Activated CD4-positive, alpha-beta T cell treated with anti-CD3 and anti-CD28 coated beads, Interleukin-2, amount 50 U/mL, for 16 hours (primary cell): ENCODE measurements around the gene PWWP2B.
"Not testable (repeated sequence)": the region's sequence is repeated elsewhere in the genome, so short reads cannot be mapped to it uniquely, and the experiment has no call there.

Experiments used
- DNase-seq: peaks from one replicate; pipeline ENCODE4 v3.0.0-alpha.2; 2020

The PWWP2B gene

DNA sequence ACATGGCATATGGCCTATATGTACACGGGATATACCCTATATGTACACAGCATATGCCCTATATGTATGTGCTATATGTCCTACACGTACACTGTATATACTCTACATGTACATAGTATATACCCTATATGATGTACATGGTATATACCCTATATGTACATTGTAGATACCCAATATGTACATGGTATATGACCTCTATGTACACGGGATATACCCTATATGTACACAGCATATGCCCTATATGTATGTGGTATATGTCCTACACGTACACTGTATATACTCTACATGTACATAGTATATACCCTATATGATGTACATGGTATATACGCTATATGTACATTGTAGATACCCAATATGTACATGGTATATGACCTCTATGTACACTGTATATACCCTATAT, 38.3 kb downstream of the PWWP2B start:
- not testable (repeated sequence) for DNase-seq

DNA sequence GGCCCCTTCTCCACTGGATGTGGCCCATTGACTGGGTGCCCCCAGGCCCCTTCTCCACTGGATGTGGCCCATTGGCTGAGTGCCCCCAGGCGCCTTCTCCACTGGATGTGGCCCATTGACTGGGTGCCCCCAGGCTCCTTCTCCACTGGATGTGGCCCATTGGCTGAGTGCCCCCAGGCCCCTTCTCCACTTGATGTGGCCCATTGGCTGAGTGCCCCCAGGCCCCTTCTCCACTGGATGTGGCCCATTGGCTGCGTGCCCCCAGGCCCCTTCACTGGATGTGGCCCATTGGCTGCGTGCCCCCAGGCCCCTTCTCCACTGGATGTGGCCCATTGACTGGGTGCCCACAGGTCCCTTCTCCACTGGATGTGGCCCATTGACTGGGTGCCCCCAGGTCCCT, 39.1 kb downstream of the PWWP2B start:
- DNase-seq: not testable (repeated sequence)

DNA sequence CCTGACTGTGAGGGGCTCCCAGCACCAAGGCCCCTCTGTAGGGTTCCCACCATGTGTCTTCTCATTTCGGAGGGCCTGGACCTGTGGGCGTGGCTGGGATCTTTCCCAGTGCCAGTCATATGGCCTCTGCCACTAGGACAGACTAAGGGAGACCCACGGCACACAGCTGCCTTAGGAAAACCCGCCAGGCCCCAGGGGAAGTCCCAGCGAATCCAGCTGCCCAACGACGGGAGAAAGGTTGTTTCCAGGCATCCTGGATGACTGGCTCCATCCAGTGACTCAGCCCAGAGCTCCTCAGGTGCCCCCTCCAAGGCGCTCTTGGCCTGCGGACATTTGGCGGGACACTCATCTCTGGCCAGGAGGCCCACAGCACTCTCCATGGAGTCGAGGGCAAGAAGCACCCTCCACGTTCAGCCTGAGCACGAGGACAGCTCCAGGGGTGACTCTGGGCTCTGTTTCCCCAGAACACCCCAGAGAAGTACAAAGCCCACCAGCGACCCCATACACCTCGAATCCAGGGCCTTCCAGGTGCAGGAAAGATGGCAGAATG, 39.9 kb downstream of the PWWP2B start:
- no peak for DNase-seq

DNA sequence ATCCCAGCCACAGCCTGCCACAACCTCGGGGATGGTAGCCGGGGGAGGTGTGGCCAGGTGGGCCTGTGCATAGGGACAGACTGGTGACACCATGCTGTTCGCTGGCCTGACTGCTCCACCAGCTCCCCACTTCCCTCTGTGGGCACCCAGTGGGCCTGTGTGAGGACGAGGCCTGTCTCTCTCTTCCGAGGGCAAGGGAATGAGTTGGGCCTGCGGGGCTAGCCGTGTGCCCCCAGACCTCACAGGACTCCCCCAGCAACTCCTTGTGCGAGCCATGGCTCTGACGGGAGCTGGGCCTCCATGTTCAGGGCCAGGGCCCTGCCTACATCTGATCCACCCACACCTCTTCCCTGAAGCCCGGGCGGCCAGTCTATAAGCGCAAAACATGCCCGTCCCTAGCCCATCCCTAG, 40.5 kb downstream of the PWWP2B start:
- DNase-seq: no peak

DNA sequence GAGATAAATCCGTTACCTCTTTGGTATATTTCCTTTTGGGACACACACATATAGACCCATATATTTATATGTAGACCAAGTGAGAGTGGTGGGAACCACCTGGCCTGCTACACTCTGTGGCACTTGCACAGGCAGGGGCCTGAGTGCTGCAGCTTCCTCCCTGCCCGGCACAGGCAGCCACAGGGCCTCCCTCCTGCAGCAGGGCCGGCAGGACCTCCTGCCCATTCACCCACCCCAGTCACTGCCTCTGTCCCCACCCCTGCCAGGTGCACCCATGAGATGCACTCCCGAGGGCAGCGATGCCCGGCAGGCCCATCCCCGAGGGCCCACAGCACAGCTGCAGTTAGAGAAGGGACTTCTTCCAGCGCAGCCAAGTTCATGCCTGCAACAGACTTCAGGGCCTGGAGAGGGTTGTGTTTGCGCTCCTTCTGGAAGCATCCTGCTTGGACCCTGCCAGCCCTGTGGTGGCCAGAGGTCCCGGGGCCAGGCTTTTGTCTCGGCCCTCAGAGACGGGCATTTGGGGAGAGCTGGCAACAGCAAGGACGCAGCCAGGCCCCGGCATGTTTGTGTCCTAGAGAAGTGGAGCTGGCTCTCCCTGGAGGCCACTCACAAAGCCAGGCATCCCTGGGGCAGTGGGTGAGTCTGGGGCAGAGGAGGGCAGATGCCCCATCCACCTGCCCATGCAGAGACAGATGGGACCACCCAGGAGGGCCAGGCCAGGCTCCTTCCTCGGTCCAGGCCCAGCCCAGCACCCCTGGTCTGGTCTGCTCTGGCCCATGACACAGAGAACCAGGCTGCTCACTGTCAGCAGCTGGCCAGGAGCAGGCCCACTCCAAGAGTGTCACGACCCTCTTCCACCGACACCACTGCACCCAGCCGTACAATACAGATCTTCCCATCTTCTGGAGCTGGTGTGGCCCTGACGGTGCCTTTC, 41.4 kb downstream of the PWWP2B start:
- DNase-seq: no peak

DNA sequence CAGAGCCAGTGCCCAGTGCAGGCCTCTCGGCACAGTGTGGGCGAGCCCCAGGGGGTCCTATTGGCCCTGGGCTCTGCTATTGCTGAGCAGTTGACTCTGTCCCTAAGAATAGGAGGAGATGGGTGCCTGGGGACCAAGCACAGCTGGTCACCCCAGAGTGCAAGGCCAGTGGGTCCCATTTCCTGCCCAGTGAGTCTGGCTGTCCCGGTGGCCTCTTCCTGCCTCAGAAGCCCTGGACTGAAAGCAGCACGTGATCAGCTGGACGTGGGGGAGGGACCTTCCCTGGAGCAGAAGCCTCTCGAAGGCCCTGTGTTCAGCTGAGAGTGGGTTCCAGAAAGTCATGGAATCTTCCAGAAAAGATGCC, 42.0 kb downstream of the PWWP2B start:
- no peak for DNase-seq

DNA sequence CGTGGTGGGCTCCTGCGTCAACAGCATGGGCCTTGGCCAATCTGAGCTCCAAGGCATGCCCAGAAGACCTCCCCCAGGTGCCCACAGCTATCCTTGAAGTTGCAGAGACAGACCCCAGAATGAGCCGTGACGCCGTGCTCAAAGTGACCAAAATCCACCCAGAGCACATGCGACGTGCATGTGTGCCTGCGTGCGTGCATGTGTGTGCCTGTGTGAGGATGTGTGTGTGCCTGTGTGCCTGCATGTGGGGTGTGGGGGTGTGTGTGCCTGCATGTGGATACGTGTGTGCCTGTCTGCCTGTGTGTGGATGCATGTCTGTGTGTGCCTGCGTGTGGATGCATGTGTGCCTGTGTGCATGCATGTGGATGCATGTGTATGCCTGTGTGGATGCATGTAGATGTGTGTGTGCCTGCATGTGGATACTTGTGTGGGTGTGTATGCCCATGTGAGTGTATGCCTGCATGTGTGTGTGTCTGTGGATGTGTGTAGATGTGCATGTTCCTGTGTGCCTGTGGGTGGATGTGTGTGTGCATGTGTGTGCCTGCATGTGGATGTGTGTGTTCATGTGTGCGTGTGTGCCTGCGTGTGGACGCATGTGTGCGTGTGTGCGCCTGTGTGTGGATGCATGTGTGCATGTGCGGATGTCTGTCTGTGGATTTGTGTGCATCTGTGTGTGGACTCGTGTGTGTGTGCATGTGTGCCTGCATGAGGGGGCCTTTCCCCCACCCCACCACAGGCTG, 42.6 kb downstream of the PWWP2B start:
- no peak for DNase-seq

DNA sequence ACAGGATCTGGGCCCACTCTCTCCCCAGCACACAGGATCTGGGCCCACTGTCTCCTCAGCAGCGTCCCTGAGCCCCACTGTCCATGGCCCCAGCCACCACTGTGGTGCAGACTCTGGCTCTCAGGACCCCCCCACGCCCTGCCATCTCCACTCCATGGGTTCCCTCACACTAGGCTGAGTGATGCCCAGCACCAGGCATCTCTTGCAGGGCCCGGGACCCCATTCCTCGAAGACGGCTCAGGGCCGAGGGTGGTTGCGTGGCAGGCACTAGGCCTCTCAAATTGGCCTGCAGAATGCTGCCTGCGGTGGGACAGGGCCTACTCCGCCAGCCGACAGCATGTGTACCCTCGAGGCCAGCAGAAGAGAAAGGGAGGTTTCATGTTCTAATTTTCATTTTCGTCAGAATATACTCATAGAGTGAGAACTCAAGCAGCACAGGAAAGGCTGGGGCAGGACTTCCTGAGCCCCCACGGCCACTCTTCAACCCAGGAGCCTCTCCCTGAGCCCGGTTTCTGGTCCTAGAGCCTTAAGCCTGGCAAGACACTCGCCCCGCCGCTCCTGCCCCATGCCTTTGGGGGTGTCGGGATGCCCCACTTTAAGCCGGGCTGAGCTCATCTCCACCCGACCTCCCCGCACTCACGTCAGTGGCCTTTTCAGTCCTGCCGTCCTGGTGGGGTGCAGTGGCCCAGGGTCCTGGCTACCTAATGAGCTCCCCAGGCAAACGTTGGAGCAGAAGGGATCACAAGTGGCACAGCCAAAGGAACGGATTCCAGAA, 44.0 kb downstream of the PWWP2B start:
- no peak for DNase-seq

DNA sequence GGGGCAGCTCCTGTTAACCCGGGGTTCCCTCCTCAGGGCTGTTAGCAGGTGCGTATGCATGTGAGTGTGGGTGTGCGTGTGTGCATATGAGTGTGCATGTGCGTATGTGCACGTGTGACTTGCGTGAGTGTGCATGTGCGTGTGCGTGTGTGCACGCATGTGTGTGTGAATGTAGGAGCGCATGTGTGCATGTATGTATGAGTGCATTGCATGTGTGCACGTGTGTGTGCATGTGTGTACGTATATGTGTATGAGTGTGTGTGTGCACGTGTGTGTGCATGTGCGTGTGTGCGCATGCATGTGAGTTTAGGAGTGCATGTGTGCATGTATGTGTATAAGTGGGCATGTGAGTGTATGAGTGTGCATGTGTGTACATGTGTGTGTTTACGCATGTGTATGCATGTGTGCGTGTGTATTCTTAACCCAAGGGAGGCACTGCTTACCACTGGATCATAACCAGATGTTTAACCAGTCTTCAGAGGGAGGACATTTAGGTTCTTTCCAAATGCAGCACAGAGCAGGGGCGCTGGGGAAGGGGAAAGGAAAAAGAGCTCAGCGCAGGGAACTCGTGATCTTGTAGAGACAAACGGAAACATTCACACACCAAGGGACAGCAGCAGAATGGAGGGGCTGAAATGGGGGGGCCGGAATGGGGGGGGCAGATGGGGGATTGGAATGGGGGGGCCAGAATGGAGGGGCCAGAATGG, 45.0 kb downstream of the PWWP2B start:
- DNase-seq: no peak

DNA sequence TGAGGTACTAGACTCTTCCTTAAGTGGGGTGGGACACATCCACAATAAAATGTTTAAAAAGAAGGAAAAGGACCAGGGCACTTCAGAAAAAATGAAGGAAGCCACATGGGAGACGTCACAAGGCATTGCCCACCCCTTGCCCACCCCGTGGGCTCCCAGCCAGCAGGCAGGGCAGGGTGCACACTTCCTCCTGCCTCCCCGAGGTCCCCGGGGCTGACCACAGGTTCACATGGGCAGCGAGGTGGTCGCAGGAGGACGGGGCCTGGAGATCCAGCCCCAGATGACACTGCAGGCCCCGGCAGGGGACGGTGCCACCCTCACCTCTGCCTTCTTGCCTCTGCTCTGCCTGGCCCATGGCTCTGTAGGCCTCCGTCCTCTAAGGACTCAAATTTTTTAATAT, 45.6 kb downstream of the PWWP2B start:
- no peak for DNase-seq

DNA sequence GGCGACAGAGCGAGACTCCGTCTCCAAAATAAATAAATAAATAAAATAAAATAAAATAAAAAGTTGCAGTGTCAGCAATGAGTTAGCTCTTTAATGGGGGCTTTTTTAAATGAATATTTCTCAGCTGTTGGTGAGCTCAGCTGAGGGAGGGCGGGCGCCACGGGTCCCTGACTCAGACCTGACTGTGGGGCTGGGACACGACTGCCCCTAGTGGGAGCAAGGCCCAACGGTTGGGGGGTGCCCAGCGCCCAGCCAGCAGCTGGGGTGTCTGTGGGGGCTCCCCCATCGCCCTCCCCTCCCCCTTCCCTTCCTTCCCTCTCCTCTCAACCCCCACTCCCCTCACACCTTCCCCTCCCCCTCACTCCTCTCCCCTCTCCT, 46.6 kb downstream of the PWWP2B start:
- DNase-seq: peak; percentile 35

DNA sequence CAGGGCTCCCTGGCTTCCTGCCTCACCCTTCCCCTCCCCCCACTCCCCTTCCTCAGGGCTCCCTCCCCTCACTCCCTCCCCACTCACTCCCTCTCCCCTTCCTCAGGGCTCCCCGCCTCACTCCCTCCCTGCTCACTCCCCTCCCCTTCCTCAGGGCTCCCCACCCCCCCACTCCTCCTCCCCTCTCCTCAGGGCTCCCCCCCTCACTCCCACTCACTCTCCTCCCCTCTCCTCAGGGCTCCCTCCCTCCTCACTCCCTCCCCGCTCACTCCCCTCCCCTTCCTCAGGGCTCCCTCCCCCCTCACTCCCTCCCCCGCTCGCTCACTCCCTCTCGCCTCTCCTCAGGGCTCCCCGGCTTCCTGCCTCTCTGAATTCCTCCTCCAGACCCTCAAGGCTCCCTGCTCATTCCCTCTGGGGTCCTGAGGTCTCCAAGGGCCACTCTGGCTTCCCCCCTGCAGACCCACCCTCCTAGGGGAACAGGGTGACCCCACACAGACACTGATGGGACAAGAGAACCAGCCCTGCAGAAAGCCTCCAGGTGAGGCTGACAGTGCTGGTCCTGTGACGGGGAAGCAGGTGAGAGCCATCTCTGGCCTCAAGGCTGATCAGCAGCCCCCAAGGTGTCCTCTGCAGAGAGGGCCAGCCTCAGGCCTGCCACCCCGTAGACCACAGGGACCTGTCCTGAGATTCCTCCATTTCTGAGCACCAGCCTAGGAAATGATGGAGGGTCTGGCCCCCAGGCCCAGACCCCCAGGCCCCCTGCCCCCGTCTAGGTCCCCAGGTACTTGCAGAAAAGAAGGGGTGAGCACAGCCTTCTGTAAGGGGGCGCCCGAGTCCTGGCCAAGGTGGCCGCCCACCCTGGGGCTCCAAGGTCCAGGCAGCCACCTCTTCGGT, 47.2 kb downstream of the PWWP2B start:
- no peak for DNase-seq

DNA sequence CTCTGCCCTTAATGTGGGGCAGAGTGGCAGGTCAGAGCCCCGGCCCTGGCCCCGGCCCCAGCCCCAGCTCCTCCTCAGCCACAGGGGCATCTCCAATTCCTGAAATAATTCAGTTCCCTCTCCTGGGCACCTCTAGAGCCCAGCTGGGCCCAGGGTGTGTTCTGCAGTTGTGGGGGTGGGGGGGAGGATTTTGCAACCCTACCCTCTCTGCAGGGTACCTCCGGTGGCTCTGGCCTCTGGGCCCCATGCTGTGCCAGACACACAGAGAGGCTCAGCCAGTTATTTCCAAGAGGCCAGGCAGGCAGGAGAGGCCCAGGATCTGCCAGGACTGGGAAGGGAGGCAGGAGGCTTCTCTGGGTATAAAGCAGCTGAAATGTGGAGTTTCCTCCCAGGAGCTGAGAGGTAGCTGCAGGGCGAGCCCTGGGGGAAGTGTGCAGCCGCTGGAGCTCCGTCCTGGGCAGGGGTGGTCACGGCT, 47.9 kb downstream of the PWWP2B start:
- DNase-seq: no peak

DNA sequence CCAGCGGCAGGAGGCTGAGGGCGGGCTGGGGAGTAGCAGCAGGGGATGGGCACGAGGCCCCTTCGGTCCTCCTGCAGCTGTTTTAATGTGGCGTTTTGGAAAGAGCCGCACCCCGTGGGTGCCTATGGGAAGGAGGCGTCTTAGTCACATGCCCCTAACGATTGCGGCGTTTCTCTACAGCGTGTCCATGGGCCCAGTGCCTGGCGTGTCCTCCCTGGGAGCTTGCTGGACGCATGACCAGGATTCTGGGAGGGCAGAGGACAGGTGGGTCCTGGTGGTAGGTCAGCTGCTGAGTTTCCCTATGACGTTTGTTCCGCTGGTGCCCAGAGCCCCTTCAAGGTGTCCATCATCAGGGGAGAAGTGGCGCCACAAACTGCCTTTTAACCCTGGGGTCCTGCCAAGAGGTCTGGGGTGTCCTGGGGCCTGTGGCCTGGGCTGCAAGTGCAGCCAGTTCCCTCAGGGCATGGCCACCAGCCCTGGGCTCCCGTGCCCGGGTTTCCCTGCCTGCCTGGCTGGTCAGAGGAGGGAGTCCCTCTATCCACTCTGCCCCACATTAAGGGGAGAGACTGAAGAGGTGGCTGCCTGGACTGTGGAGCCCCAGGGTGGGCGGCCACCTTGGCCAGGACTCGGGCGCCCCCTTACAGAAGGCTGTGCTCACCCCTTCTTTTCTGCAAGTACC, 48.7 kb downstream of the PWWP2B start:
- DNase-seq: no peak

DNA sequence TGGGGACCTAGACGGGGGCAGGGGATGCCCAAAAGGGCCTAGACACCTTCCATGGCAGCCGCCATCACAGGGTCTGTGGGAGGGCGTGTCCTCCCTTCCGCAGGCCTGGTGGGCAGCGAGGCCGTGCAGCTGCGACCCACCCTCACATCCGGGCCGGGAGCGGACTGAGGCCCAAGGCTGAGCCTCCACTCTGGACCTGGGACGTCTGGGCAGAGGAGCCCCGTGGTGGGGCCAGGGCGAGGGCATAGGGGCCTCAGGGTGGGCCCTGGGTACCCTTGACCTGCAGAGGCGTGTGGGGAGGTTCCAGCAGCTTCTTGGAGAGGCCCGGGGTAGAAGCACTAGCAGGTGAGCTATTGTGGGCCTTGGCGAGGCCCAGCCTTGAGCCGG, 49.2 kb downstream of the PWWP2B start:
- DNase-seq: no peak

DNA sequence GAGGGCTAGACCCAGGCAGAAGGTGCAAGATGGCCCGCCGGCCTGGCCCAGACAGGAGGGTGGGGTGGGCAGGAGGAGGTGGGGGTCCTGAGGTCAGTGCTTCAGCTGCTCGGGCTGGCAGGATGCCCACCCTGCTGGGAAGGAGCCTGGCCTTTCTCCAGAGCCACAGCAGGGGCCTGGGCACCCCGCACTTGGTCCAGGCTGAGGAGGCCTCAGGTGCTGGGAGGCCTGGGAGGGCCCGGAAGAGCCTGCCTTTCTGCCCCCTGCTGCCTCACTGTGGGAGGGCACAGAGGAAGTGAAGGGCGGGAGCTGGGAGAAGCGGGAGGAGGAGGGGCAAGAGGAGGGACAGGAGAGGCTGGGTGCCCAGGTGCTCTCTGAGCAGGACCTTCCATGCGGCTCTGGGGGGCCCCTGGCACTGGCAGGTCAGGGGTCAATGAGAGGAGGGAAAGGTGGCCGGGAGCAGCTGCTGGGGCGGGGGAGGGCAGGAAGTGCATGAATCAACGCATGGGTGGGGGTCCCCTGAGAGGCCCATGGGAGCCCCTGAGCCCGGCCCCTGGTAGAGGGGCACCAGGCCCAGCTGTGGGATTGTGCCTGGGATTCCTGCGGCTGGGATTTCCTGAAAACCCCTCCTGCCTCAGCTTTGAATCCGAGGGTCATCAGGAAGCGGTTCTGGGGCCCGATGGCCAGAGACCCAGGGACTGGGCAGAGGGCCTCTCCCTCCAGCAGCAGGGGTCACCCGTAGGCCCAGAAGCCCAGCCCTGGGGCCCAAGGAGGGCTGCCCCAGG, 49.9 kb downstream of the PWWP2B start:
- peak; percentile 82 for DNase-seq

DNA sequence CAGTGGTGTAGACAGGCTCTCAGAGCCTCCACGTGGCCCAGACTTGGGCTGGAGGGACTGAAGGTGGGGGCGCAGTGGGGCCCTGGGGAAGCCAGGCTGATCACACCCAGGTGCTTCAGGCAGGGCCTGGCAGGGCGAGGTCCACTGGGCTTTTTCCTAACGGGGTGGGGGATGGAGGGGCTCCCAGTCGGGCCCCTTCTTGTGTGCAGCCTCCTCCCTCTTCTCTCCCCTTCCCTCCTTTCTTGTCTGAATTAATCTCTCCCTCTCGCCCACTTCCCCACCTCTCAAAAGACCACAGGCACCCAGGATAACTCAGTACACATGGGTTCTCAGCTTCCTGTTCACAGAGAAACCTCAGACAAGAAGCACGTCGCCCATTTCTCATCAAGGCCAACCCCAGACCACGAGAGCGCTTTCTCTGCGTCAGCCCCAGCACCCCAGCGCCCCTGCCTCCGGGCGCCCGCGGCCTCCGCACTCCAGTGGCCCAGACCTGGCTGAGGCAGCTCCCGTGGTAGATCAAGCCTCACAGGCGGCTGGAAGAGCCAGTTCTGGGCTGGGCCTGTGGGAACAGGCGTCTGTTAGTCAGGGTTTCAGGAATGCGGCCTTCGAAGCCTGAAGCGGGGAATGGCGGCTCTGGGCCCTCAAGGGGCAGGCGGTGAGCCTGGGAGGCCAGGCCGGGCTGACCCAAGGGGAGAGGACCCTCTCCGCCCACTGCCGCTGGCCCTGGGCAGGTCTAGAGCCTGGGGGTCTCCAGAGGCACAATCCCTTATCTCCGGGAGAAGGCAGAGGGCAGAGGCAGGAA, 50.6 kb downstream of the PWWP2B start:
- DNase-seq: peak; percentile 78

DNA sequence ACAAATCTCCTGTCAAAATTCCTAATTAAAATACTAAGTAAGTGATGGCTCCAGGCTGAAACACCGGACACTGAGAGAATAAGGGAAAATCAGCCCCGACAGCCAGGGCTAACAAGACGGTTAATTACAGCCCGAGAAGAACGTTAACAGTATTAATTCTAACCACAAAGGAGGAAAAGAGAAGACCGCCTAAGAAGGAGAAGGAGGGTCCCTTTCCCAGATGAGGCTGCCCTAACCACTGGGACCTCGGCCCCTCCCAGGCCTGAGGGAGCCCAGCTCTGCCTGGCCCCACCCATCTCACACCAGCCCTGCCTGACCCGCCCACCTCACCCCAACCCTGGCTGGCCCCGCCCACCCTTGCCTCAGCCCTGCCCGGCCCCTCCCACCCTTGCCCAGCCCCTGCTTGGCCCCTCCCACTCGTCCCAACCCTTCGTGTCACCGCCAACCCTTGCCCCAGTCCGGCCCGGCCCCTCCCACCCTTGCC, 51.3 kb downstream of the PWWP2B start:
- peak; percentile 74 for DNase-seq
